ENCODE data around the gene ST8SIA2. TPM values are rescaled to one million over a fixed set of nuclear protein-coding genes. Genes with fewer than 3 reads are reported as not detected.

The ST8SIA2 gene
- total and polyA plus RNA-seq, 2 experiments from 2014 or later, result not detected

DNA sequence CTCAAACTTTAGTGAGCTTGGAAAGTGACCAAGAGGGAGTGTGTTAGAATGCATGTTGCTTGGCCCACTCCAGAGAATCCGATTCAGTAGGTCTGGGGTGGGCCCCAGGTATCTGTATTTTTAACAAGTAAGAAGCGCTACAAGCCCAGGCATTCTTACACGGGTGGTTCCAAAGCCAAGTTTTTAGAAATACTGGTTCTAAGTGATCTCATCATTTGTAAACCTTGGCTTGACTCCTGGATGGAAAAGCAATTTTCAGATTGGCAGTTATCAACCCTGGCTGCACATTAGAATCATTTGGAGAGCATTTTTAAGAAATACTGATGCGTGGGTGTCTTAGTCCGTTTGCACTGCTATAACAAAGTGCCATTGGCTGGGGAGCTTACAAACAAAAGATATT lies 27.3 kb upstream of the ST8SIA2 start:
- Histone ChIP-seq H3K9me3 (ENCODE audit: low read depth) (no peaks in the 10 kb centered on the region), H3K9me2 (ENCODE audit: insufficient read depth) (no peaks in the 10 kb centered on the region), H2AFZ (no peak overlapping the region), H3F3A (ENCODE audit: insufficient read depth) (no peaks in the 10 kb centered on the region), H3K4me3 (no peak overlapping the region), H3K9ac (no peak overlapping the region), H3K79me2 (ENCODE audit: insufficient read depth) (no peaks in the 10 kb centered on the region), H3K4me2 (ENCODE audit: unreplicated experiment) (no peak overlapping the region), H3K36me3 (ENCODE audit: low read depth) (no peaks in the 10 kb centered on the region), H4K20me1 (ENCODE audit: insufficient read depth) (no peaks in the 10 kb centered on the region), H3K4me1 (ENCODE audit: insufficient read depth) (no peaks in the 10 kb centered on the region), H3K27ac (no peak overlapping the region), H3K27me3 (replicated peaks; ENCODE audit: insufficient read depth) (no peaks in the 10 kb centered on the region; the same call in 1 of the 2 replicates)
- WGBS, 2 experiments (ENCODE audit: low coverage in 1 of 2, low lambda C conversion rate in 2 of 2, missing lambda C conversion rate in 2 of 2), result 33 to 40% methylated on average over 5 of the region's 5 CpGs
- in situ Hi-C loops (cut with MboI), result no loop called here
- TF ChIP-seq EZH2phosphoT487 (IDR thresholded peaks at IDR 0.05; ENCODE audit: insufficient read depth, low read depth) (no peak), EZH2 (IDR thresholded peaks at IDR 0.05; ENCODE audit: insufficient read depth, poor library complexity, severe bottlenecking) (no peak)
- DNase-seq, result no peak

DNA sequence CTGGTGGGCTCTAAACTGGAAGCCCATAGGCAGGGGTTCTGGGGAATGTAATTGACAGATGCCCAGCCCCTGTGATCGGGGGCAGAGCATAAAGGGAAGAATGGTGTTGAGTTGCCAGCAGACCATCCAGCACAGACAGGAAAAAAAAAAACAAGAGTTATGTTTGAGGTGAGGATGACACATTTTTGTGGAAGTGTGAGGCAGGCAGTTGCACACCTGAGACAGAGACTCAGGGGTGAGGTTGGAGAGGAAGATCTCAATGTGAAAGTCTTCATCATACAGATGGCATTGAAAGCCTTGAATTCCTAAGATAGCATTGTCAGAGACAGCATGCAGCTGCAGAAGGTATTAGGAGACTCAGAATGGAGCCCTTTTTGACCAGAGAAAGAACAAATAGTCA lies 18.6 kb upstream of the ST8SIA2 start:
- Histone ChIP-seq H3K36me3 (ENCODE audit: low read depth) (no peaks in the 10 kb centered on the region), H4K20me1 (ENCODE audit: insufficient read depth) (no peaks in the 10 kb centered on the region), H3K9ac (no peak overlapping the region), H3K27me3 (replicated peaks; ENCODE audit: insufficient read depth) (0 out of 2 replicates have a peak, but pooled peaks cover 5% of the 10 kb centered on the region), H3K4me1 (ENCODE audit: insufficient read depth) (no peaks in the 10 kb centered on the region), H3K4me2 (ENCODE audit: unreplicated experiment) (no peak overlapping the region), H3K9me2 (ENCODE audit: insufficient read depth) (no peaks in the 10 kb centered on the region), H3K79me2 (ENCODE audit: insufficient read depth) (no peaks in the 10 kb centered on the region), H3K9me3 (ENCODE audit: low read depth) (no peaks in the 10 kb centered on the region), H2AFZ (no peak overlapping the region), H3F3A (ENCODE audit: insufficient read depth) (no peaks in the 10 kb centered on the region), H3K4me3 (no peak overlapping the region), H3K27ac (no peak overlapping the region)
- WGBS, 2 experiments (ENCODE audit: low coverage in 1 of 2, low lambda C conversion rate in 2 of 2, missing lambda C conversion rate in 2 of 2), result 23 to 26% methylated on average over 1 of the region's 1 CpG
- no peak for DNase-seq
- in situ Hi-C loops (cut with MboI), result loop anchor here (25.0 kb wide), 1 partner anchor 337 kb away; no protein-coding TSS in a partner anchor
- no peak for TF ChIP-seq EZH2phosphoT487 (IDR thresholded peaks at IDR 0.05; ENCODE audit: insufficient read depth, low read depth)
- no peak for TF ChIP-seq EZH2 (IDR thresholded peaks at IDR 0.05; ENCODE audit: insufficient read depth, poor library complexity, severe bottlenecking)

DNA sequence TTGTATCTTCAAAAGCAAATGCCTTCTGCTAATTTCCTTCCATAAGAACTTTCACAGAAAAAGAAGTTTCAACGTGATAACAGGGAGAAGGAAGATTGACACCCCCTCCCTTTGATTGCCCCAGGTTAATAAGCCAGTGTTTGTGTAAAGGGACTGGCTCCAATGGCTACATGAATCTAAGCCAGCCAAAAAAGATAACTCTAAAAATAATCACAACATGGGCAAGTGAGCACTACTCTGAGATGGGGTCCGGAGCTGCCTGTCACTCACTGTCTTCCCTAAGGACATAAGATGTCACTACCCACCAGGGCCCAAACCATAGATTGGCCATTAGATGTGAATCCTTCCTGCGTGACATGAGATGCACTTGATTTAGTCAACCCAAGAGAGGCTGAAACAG lies 17.6 kb upstream of the ST8SIA2 start:
- H3K27me3 ChIP-seq (replicated peaks; ENCODE audit: insufficient read depth), result 0 out of 2 replicates have a peak, but pooled peaks cover 5% of the 10 kb centered on the region
- no peak overlapping the region for H3K4me2 ChIP-seq (ENCODE audit: unreplicated experiment)
- H3K36me3 ChIP-seq (ENCODE audit: low read depth), result no peaks in the 10 kb centered on the region

DNA sequence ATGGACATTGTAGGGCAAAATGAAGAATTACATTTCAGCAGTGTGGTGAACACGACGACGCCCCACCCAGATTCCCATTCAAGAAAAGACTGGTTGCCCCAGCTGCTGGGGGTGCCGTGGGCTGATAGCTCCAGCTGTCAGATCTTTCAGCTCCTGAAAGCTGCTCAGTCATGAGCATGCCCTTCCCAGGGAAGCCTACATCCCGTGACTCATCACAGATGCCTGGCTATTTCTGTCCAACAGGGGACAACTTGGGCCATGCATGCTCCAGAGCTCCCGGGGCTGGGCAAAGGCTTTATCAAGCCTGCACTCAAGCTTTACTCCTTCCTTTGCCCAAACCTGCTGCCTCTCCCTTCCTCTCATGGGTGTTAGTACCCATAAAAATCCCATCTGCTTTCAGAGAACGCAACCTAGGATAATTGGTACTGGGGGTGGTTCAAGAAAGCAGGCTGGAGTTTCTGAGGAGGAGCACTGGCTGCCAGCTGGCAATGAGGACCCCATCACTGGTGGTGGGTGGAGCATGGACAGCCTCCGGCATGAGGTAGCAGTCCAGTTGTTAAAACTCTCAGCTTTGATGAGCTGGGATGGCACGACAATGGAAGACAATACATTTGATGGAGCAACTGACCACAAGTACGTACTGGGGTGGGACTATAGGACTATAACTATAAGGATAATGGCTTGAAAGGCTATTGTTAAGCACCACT lies 16.4 kb upstream of the ST8SIA2 start:
- in situ Hi-C loops (cut with MboI), result loop anchor here (25.0 kb wide), 1 partner anchor 335 kb away; no protein-coding TSS in a partner anchor
- DNase-seq, result peak; percentile 49
- TF ChIP-seq EZH2phosphoT487 (IDR thresholded peaks at IDR 0.05; ENCODE audit: insufficient read depth, low read depth), result no peak
- TF ChIP-seq EZH2 (IDR thresholded peaks at IDR 0.05; ENCODE audit: insufficient read depth, poor library complexity, severe bottlenecking), result no peak

More for the DNA sequence above, 17.6 kb upstream of the ST8SIA2 start:
- in situ Hi-C loops (cut with MboI), result loop anchor here (25.0 kb wide), 1 partner anchor 336 kb away; no protein-coding TSS in a partner anchor
- no peak overlapping the region for H3K4me3 ChIP-seq
- no peaks in the 10 kb centered on the region for H3K9me2 ChIP-seq (ENCODE audit: insufficient read depth)
- no peak for DNase-seq
- H4K20me1 ChIP-seq (ENCODE audit: insufficient read depth), result no peaks in the 10 kb centered on the region
- no peaks in the 10 kb centered on the region for H3F3A ChIP-seq (ENCODE audit: insufficient read depth)
- no peak overlapping the region for H3K27ac ChIP-seq
- TF ChIP-seq EZH2 (IDR thresholded peaks at IDR 0.05; ENCODE audit: insufficient read depth, poor library complexity, severe bottlenecking) (no peak), EZH2phosphoT487 (IDR thresholded peaks at IDR 0.05; ENCODE audit: insufficient read depth, low read depth) (no peak)
- H2AFZ ChIP-seq, result no peak overlapping the region
- 63 to 65% methylated on average over 3 of the region's 3 CpGs for WGBS, 2 experiments (ENCODE audit: low coverage in 1 of 2, low lambda C conversion rate in 2 of 2, missing lambda C conversion rate in 2 of 2)
- no peaks in the 10 kb centered on the region for H3K4me1 ChIP-seq (ENCODE audit: insufficient read depth)
- H3K79me2 ChIP-seq (ENCODE audit: insufficient read depth), result no peaks in the 10 kb centered on the region
- no peak overlapping the region for H3K9ac ChIP-seq
- H3K9me3 ChIP-seq (ENCODE audit: low read depth), result no peaks in the 10 kb centered on the region

More for the DNA sequence above, 16.4 kb upstream of the ST8SIA2 start:
- Histone ChIP-seq H3K4me3 (no peak overlapping the region), H3K79me2 (ENCODE audit: insufficient read depth) (no peaks in the 10 kb centered on the region), H3K36me3 (ENCODE audit: low read depth) (no peaks in the 10 kb centered on the region), H3K9me2 (ENCODE audit: insufficient read depth) (no peaks in the 10 kb centered on the region), H4K20me1 (ENCODE audit: insufficient read depth) (no peaks in the 10 kb centered on the region), H3K4me2 (ENCODE audit: unreplicated experiment) (no peak overlapping the region), H3K27me3 (replicated peaks; ENCODE audit: insufficient read depth) (peaks cover 10% of the 10 kb centered on the region; the same call in 1 of the 2 replicates), H3K27ac (no peak overlapping the region), H2AFZ (no peak overlapping the region), H3K4me1 (ENCODE audit: insufficient read depth) (no peaks in the 10 kb centered on the region), H3K9me3 (ENCODE audit: low read depth) (no peaks in the 10 kb centered on the region), H3F3A (ENCODE audit: insufficient read depth) (no peaks in the 10 kb centered on the region), H3K9ac (no peak overlapping the region)
- WGBS, 2 experiments (ENCODE audit: low coverage in 1 of 2, low lambda C conversion rate in 2 of 2, missing lambda C conversion rate in 2 of 2), result 43 to 52% methylated on average over 10 of the region's 10 CpGs
